Transverse colon (tissue), 4 donors: ENCODE measurements around the gene ANKH. TPM values are rescaled to one million over a fixed set of nuclear protein-coding genes. Genes with fewer than 3 reads are reported as not detected.

Source experiments
- DNase-seq: peaks from one replicate; pipeline ENCODE4 v3.0.0-alpha.2; 2019
- H3K27ac ChIP-seq, 4 donors: fragments of 200-600 bp; sonication (generic); 2 replicates each; pipeline ENCODE4 v1.5.1; 2016 to 2018; ENCODE audit warnings: inconsistent platforms in 4 of 4
- H3K27me3 ChIP-seq: fragments of 200-600 bp; sonication (generic); 2 replicates; pipeline ENCODE4 v1.5.1; 2017; ENCODE audit warnings: inconsistent platforms
- H3K36me3 ChIP-seq, 4 donors: fragments of 200-600 bp; sonication (generic); 2 replicates each; pipeline ENCODE4 v1.5.1; 2017 to 2019; ENCODE audit warnings: inconsistent platforms in 4 of 4
- H3K4me1 ChIP-seq, 4 donors: fragments of 200-600 bp; sonication (generic); 2 replicates each; pipeline ENCODE4 v1.5.1; 2017 to 2020; ENCODE audit warnings: inconsistent platforms in 4 of 4
- H3K4me3 ChIP-seq, 4 donors: fragments of 200-600 bp; sonication (generic); 1 replicate in 1 of 4; 2 replicates in 3 of 4; pipeline versions ENCODE4 v1.5.1 to v1.6.1; 2017 to 2019; ENCODE audit warnings: inconsistent platforms in 4 of 4
- H3K9me3 ChIP-seq, 2 donors: fragments of 200-600 bp; sonication (generic); 2 replicates each; pipeline ENCODE4 v1.5.1; 2017 to 2019; ENCODE audit warnings: inconsistent platforms in 2 of 2
- EP300 ChIP-seq: sonication (generic); formaldehyde crosslinking; IDR thresholded peaks from one replicate; pipeline ENCODE4 v1.6.1; 2017; ENCODE audit warnings: antibody characterized with exemption, low read depth
- POLR2A ChIP-seq: fragments of 450-650 bp; IDR thresholded peaks from one replicate; pipeline ENCODE4 v1.6.1; 2016; ENCODE audit warnings: antibody characterized with exemption, mild to moderate bottlenecking, moderate library complexity
- POLR2AphosphoS5 ChIP-seq, 3 donors: sonication (generic); formaldehyde crosslinking; IDR thresholded peaks; one replicate each; pipeline ENCODE4 v1.6.1; 2016; ENCODE audit warnings: antibody characterized with exemption in 3 of 3
- WGBS, 2 donors: methylation state at CpG; one replicate each; pipeline ENCODE4 v1.1.5; 2018; ENCODE audit warnings: low coverage in 1 of 2; 5-methylcytosine and 5-hydroxymethylcytosine counted together
- in situ Hi-C, 4 donors: fragments of 200-750 bp; cut with MboI; loops; one replicate each; pipeline versions ENCODE4 v1.15.0 to v1.15.1; 2017; ENCODE audit warnings: low sequenced_read_pairs in 3 of 4, low pct_ligation_motif_present in 1 of 4, low pct_unique_long_range_greater_than_20kb in 1 of 4
- intact Hi-C: fragments of 100-400 bp; cut with DNase I; formaldehyde crosslinking; loops from one replicate; pipeline ENCODE4 v1.15.1; 2023; ENCODE audit warnings: low total_unique reads
- total RNA-seq, 4 donors: library from RNA; depleted of rRNA; stranded (reverse); fragments of >200 nt; gene quantifications; one replicate each; pipeline ENCODE4 v1.1.0, GENCODE V29; 2016
- TF ChIP-seq, protein P1 (sequence below), 5 experiments: fragments of 200-600 bp in 3 of 5; fragments of 450-650 bp in 2 of 5; sonication (generic) in 3 of 5; IDR thresholded peaks; 1 replicate in 2 of 5; 2 replicates in 3 of 5; pipeline ENCODE4 v1.5.1; 2016 to 2017; ENCODE audit warnings: antibody characterized with exemption in 5 of 5, inconsistent platforms in 3 of 5, mild to moderate bottlenecking in 2 of 5, moderate library complexity in 1 of 5

ANKH gene
- total RNA-seq, 4 donors from 2014 or later: 24.7 to 96.5 (median 69.4) TPM

DNA sequence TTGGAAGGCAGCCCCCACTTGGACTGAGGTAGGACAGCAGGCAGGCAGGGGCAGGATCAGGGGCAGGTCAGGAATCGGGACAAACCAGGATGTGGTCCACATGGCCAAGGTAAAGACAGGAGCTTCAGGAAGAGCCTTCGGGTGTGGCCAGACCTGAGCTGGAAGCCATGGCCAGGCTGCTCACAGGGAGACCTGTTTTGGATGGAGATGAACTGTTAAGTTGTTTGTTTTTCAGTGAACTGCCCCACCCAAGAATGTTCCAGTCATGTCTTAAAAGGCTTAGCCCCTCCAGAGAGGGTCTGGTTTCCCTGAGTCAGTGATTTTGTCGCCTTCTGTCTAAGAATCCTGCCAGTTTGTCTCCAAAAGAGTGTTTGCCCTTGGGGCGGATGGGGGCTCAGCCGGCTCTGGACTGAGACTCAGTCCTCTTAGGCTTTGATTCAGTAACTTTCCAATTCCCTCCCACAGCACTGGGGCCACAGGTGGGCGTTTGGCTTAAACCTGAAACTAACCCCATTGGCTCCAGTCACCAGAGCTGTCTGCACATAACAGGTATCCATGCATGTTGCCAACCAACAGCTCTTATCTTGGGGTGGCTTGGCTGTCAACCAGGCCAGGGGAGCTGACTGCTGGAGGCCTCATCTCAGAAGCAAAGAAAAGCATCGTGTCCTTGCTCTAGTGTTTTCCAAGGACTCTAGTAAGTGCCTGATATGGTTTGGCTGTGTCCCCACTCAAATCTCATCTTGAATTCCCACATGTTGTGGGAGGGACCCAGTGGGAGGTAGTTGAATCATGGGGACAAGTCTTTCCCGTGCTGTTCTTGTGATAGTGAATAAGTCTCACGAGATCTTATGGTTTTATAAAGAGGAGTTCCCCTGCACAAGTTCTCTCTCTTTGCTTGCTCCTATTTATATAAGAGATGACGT is 11.3 kb upstream of the ANKH start:
- no peaks in the 10 kb centered on the region for H3K36me3 ChIP-seq
- no peak for DNase-seq
- WGBS, 2 donors: 75 to 82% methylated on average over 1 to 10 of the region's 10 CpGs
- no peaks in the 10 kb centered on the region for H3K4me1 ChIP-seq
- intact Hi-C loops (no loop called here), in situ Hi-C loops (no loop called here)
- no peaks in the 10 kb centered on the region for H3K27me3 ChIP-seq
- TF ChIP-seq POLR2AphosphoS5 (IDR thresholded peaks at IDR 0.05) (no peak), POLR2A (no peak), EP300 (no peak)
- TF ChIP-seq, protein P1, sequence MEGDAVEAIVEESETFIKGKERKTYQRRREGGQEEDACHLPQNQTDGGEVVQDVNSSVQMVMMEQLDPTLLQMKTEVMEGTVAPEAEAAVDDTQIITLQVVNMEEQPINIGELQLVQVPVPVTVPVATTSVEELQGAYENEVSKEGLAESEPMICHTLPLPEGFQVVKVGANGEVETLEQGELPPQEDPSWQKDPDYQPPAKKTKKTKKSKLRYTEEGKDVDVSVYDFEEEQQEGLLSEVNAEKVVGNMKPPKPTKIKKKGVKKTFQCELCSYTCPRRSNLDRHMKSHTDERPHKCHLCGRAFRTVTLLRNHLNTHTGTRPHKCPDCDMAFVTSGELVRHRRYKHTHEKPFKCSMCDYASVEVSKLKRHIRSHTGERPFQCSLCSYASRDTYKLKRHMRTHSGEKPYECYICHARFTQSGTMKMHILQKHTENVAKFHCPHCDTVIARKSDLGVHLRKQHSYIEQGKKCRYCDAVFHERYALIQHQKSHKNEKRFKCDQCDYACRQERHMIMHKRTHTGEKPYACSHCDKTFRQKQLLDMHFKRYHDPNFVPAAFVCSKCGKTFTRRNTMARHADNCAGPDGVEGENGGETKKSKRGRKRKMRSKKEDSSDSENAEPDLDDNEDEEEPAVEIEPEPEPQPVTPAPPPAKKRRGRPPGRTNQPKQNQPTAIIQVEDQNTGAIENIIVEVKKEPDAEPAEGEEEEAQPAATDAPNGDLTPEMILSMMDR (IDR thresholded peaks at IDR 0.05): no peak
- H3K9me3 ChIP-seq: no peaks in the 10 kb centered on the region
- H3K27ac ChIP-seq: no peak overlapping the region
- H3K4me3 ChIP-seq: no peak overlapping the region

DNA sequence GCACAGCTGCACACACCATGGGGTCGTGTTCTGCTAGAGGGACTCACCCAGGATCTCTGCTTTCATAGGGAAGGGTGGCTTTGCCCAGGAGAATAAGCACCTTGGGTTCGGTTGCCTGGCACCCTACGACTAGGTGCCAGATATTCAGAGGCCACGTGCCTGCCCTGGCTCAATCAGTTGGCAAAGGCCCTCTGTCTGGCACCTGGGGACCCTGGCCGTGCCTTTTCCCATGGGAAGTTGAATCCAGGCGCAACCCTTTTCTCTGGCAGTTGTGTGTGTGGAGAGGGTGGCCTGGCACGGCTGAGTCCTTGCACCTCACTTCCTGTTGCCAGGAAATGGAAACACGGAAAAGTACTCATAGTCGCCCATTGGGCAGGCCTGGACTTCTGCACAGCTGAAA is 10.2 kb upstream of the ANKH start:
- H3K27me3 ChIP-seq: no peaks in the 10 kb centered on the region
- no peaks in the 10 kb centered on the region for H3K36me3 ChIP-seq
- TF ChIP-seq EP300 (no peak), POLR2AphosphoS5 (IDR thresholded peaks at IDR 0.05) (no peak), POLR2A (no peak)
- TF ChIP-seq, protein P1 (IDR thresholded peaks at IDR 0.05): no peak
- H3K27ac ChIP-seq: no peak overlapping the region
- H3K9me3 ChIP-seq: no peaks in the 10 kb centered on the region
- WGBS, 2 donors: 89% methylated on average over 9 of the region's 9 CpGs; no CpG with 5 or more reads in 1 of the 2 donors
- DNase-seq: no peak
- in situ Hi-C loops (no loop called here), intact Hi-C loops (no loop called here)
- no peak overlapping the region for H3K4me3 ChIP-seq
- H3K4me1 ChIP-seq: no peaks in the 10 kb centered on the region

DNA sequence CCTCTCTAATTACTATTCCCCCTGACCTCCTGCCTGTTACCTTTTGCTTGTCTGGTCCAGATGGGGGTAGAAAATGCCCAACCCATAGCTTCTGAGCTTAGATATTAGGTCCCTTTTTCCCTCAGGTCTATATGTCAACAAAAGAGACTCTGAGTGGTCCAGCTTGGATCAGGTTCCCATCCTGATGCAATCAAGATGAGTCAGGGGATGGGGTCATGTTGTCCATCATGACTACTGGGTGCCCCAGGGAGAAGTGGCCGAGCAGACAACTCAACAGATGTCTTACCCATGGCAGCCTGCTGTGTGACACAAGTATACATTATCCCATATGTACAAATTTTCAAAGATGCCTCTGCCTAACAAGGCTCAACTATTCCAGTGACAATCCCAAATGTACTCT is 9.1 kb upstream of the ANKH start:
- H3K36me3 ChIP-seq: no peaks in the 10 kb centered on the region
- intact Hi-C loops (no loop called here), in situ Hi-C loops (no loop called here)
- H3K27ac ChIP-seq: no peak overlapping the region
- no peaks in the 10 kb centered on the region for H3K9me3 ChIP-seq
- TF ChIP-seq POLR2AphosphoS5 (IDR thresholded peaks at IDR 0.05) (no peak), EP300 (no peak), POLR2A (no peak)
- TF ChIP-seq, protein P1 (IDR thresholded peaks at IDR 0.05): no peak
- H3K27me3 ChIP-seq: no peaks in the 10 kb centered on the region
- no peaks in the 10 kb centered on the region for H3K4me1 ChIP-seq
- WGBS, 2 donors: 76% methylated on average over 1 of the region's 1 CpG; no CpG with 5 or more reads in 1 of the 2 donors
- H3K4me3 ChIP-seq: no peak overlapping the region
- no peak for DNase-seq

DNA sequence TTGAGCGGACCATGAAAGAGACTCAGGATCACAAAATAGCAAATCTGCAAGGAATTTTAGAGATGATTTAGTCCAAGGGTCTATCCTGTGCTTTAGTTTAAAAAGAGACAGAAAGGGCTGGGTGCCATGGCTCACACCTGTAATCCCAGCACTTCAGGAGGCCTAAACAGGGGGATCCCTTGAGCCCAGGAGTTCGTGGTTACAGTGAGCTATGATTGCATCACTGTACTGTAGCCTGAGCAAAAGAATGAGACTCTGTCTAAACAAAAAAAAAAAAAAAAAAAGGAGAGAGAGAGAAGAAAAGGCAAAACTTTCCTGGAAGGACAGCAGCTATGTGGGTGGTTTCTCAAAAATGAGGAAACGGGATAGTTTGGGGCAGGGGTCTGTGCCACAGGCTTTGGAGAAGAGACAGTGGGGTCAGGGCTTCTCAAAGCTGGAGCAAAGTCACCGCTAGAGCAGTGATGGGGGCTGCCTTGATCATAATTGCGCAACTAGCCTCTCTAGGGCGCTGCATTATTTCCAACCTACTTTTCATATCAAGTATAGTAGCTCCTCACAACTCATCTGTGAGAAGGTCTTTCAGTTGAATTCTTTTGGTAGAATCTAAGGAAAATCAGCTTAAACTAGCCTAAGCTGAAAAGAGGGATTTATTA is 8.5 kb upstream of the ANKH start:
- Histone ChIP-seq H3K4me3 (no peak overlapping the region), H3K27ac (no peak overlapping the region), H3K4me1 (no peaks in the 10 kb centered on the region), H3K36me3 (no peaks in the 10 kb centered on the region), H3K27me3 (no peaks in the 10 kb centered on the region), H3K9me3 (no peaks in the 10 kb centered on the region)
- DNase-seq: no peak
- WGBS, 2 donors: 82 to 92% methylated on average over 5 to 6 of the region's 6 CpGs
- in situ Hi-C loops: loop anchor here in 2 of 4 donors (5.0 to 10.0 kb wide), 2 partner anchors 122 to 125 kb away; no protein-coding TSS in a partner anchor
- no peak for TF ChIP-seq POLR2AphosphoS5 (IDR thresholded peaks at IDR 0.05)
- TF ChIP-seq, protein P1 (IDR thresholded peaks at IDR 0.05): no peak
- TF ChIP-seq EP300: no peak
- TF ChIP-seq POLR2A: no peak
- intact Hi-C loops: no loop called here
